ENCODE results near the gene TM4SF1.

TM4SF1 gene

GRCh38 chr3:149377408-149378364 lies at the start of gene TM4SF1:
TM4SF1 (minus strand) TSS chr3:149377649; CDS start chr3:149377547, 102 bp downstream.
- peak in 1 of 2 experiments; percentile 59 for DNase-seq

- DNase-seq = no peak
Measured at GRCh38 chr3:149426325-149426724, 48.9 kb upstream of the TM4SF1 start.

GRCh38 chr3:149424918-149425317 lies 47.5 kb upstream of the TM4SF1 start:
- DNase-seq = no peak

- DNase-seq = no peak
Measured at GRCh38 chr3:149421764-149422163, 44.3 kb upstream of the TM4SF1 start.

GRCh38 chr3:149419816-149420215 lies 42.4 kb upstream of the TM4SF1 start:
- no peak for DNase-seq

- DNase-seq = no peak
Measured at GRCh38 chr3:149417727-149418126, 40.3 kb upstream of the TM4SF1 start.

- no peak for DNase-seq
Measured at GRCh38 chr3:149417174-149417573, 39.7 kb upstream of the TM4SF1 start.

GRCh38 chr3:149415484-149415883 lies 38.0 kb upstream of the TM4SF1 start:
- DNase-seq = no peak

GRCh38 chr3:149414557-149415231 lies 37.2 kb upstream of the TM4SF1 start:
- DNase-seq = no peak

- DNase-seq = no peak
Measured at GRCh38 chr3:149411583-149411982, 34.1 kb upstream of the TM4SF1 start.

- no peak for DNase-seq
Measured at GRCh38 chr3:149409351-149409750, 31.9 kb upstream of the TM4SF1 start.

- DNase-seq = no peak
Measured at GRCh38 chr3:149407898-149408297, 30.4 kb upstream of the TM4SF1 start.

GRCh38 chr3:149406244-149406752 lies 28.8 kb upstream of the TM4SF1 start:
- no peak for DNase-seq

- no peak for DNase-seq
Measured at GRCh38 chr3:149403443-149403842, 26.0 kb upstream of the TM4SF1 start.

GRCh38 chr3:149402481-149402880 lies 25.0 kb upstream of the TM4SF1 start:
- no peak for DNase-seq

- no peak for DNase-seq
Measured at GRCh38 chr3:149401926-149402310, 24.5 kb upstream of the TM4SF1 start.

GRCh38 chr3:149401212-149401925 lies 23.9 kb upstream of the TM4SF1 start:
- DNase-seq = no peak

- DNase-seq = no peak
Measured at GRCh38 chr3:149400645-149401044, 23.2 kb upstream of the TM4SF1 start.

- DNase-seq = no peak
Measured at GRCh38 chr3:149398296-149398695, 20.8 kb upstream of the TM4SF1 start.

- DNase-seq = no peak
Measured at GRCh38 chr3:149397528-149397927, 20.1 kb upstream of the TM4SF1 start.

- DNase-seq = no peak
Measured at GRCh38 chr3:149396476-149396875, 19.0 kb upstream of the TM4SF1 start.

GRCh38 chr3:149395107-149396089 lies 17.9 kb upstream of the TM4SF1 start:
- peak; percentile 43 to 80 for DNase-seq
